Neural cell (in vitro differentiated cells): ENCODE data around the gene FAM185A.
"Not testable (repeated sequence)": the region's sequence is repeated elsewhere in the genome, so short reads cannot be mapped to it uniquely, and the experiment has no call there.

Experiments
- EP300 ChIP-seq: fragments of 450-650 bp; conservative IDR thresholded peaks from 2 replicates; pipeline ENCODE4 v1.6.1; 2014; ENCODE audit warnings: antibody characterized with exemption, mild to moderate bottlenecking, moderate library complexity; ENCODE audit not compliant: poor library complexity, severe bottlenecking
- EZH2 ChIP-seq: fragments of 200-600, 300-800 bp; shearing (Covaris generic), sonication (generic); IDR thresholded peaks from 2 replicates; pipeline ENCODE4 v1.6.1; 2014; ENCODE audit warnings: antibody characterized with exemption, low read length, borderline replicate concordance, mild to moderate bottlenecking; ENCODE audit not compliant: insufficient read depth, poor library complexity, severe bottlenecking
- MXI1 ChIP-seq: fragments of 450-650 bp; conservative IDR thresholded peaks from 2 replicates; pipeline ENCODE4 v1.6.1; 2014; ENCODE audit warnings: antibody characterized with exemption, mild to moderate bottlenecking; ENCODE audit not compliant: poor library complexity, severe bottlenecking
- POLR2AphosphoS5 ChIP-seq: IDR thresholded peaks from 2 replicates; pipeline ENCODE4 v1.6.1; 2012
- SMC3 ChIP-seq: fragments of 450-650 bp; conservative IDR thresholded peaks from 2 replicates; pipeline ENCODE4 v1.6.1; 2014; ENCODE audit warnings: antibody characterized with exemption, mild to moderate bottlenecking, moderate library complexity; ENCODE audit not compliant: poor library complexity
- TAF1 ChIP-seq: IDR thresholded peaks from 2 replicates; pipeline ENCODE4 v1.6.1; 2012; ENCODE audit warnings: low read depth
- TF ChIP-seq, protein P1 (sequence below): fragments of 450-650 bp; IDR thresholded peaks from 2 replicates; pipeline ENCODE4 v1.5.1; 2014; ENCODE audit warnings: antibody characterized with exemption, mild to moderate bottlenecking, moderate library complexity; ENCODE audit not compliant: poor library complexity, severe bottlenecking

DNA sequence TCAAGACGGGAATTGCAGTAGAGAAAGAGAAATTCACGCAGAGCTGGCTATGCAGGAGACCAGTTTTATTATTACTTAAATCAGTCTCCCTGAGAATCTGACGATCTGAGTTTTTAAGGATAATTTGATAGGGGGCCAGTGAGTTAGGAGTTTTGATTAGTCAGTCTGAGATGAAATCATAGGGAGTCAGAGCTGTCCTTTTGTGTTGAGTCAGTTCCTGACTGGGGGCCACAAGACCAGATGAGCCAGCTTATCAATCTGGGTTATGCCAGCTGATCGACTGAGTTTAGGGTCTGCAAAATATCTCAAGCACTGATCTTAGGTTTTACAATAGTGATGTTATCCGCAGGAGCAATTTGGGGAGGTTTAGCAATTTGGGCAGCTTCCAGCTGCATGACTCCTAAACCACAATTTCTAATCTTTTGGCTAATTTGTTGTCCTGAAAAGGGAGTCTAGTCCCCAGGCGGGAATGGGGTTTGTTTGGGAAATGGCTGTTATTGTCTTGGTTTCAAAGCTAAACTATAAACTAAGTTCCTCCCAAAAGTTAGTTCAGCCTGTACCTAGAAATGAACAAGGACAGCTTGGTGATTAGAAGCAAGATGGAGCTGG is 47.3 kb downstream of the FAM185A start:
- not testable (repeated sequence) for TF ChIP-seq POLR2AphosphoS5, EP300, TAF1, SMC3, MXI1, EZH2
- TF ChIP-seq, protein P1, sequence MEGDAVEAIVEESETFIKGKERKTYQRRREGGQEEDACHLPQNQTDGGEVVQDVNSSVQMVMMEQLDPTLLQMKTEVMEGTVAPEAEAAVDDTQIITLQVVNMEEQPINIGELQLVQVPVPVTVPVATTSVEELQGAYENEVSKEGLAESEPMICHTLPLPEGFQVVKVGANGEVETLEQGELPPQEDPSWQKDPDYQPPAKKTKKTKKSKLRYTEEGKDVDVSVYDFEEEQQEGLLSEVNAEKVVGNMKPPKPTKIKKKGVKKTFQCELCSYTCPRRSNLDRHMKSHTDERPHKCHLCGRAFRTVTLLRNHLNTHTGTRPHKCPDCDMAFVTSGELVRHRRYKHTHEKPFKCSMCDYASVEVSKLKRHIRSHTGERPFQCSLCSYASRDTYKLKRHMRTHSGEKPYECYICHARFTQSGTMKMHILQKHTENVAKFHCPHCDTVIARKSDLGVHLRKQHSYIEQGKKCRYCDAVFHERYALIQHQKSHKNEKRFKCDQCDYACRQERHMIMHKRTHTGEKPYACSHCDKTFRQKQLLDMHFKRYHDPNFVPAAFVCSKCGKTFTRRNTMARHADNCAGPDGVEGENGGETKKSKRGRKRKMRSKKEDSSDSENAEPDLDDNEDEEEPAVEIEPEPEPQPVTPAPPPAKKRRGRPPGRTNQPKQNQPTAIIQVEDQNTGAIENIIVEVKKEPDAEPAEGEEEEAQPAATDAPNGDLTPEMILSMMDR = not testable (repeated sequence)
